ENCODE data around the gene TXLNA.
A peak's percentile ranks its signal among the peaks of the same experiment; 100 is the strongest.
"Not testable (repeated sequence)": the region's sequence is repeated elsewhere in the genome, so short reads cannot be mapped to it uniquely, and the experiment has no call there.

Gene TXLNA

DNA sequence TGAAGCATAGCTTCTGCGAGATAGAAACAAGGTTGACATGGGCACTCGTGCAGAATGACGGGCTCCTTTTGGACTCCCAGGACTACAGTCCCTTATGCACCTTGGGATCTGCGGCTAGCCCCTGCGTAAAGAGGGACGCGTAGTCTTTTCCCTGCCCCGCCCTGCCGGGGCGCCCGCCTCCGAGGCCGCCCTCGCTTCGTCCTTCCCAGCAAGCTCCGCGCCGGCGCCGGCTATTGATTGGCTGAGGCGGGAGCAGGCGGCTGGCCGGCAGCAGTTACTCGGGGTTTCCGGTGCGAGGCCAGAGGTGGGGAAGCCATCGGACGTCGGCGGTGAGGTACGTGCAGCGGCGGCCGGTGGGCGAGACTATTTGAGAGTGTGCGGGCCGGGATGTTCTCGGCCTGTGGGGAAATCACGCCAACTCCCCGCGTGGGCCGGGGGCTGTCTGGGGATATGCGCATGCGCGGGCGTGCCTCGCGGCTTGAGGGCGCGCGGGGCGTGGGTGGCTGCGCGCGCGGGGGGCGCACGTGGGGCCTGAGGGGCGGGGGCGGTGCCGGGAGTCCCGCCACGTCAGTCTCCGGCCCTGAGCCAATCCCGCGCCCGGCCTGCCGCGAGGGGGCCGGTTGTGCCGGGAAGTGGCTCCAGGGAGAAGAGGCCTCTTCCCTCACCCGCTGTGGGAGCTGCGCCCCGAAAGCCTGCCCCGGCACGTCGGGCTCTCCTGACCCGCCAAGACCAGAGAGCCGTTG, at the start of gene TXLNA:
Gene TXLNA (plus strand): TSS at position 233 of the 743 bp plus-strand sequence. CDS start 671 bp downstream, outside the sequence.
- Mint-ChIP-seq H3K4me1 (ENCODE audit: low read depth) (peaks cover 47% of the 10 kb centered on the region), H3K36me3 (ENCODE audit: low read depth) (peaks cover 58% of the 10 kb centered on the region), H3K27me3 (no peaks in the 10 kb centered on the region), H3K4me3 (peak within 1 kb of the TSS; percentile 90), H3K9me3 (no peaks in the 10 kb centered on the region), H3K27ac (peak within 1 kb of the TSS; percentile 99)
- intact Hi-C loops (cut with micrococcal nuclease), result loop anchor here (2.0 kb wide), 2 partner anchors 21 to 71 kb away; partner anchors contain the start of genes CCDC28B and KPNA6

DNA sequence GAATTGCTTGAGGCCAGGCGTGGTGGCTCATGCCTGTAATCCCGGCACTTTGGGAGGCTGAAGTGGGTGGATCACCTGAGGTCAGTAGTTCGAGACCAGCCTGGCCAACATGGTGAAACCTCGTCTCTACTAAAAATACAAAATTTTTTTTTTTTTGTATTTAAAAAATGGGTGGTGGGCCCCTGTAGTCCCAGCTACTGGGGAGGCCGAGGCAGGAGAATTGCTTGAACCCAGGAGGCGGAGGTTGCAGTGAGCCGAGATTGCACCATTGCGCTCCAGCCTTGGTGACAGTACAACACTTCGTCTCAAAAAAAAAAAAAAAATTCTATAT, 45.6 kb upstream of the TXLNA start:
- Mint-ChIP-seq H3K4me1 (ENCODE audit: low read depth) (peaks cover 20% of the 10 kb centered on the region), H3K36me3 (ENCODE audit: low read depth) (peaks cover 40% of the 10 kb centered on the region)
- H3K27ac Mint-ChIP-seq; intact Hi-C loops (cut with micrococcal nuclease); H3K27me3 Mint-ChIP-seq; H3K9me3 Mint-ChIP-seq; H3K4me3 Mint-ChIP-seq: not testable (repeated sequence)

DNA sequence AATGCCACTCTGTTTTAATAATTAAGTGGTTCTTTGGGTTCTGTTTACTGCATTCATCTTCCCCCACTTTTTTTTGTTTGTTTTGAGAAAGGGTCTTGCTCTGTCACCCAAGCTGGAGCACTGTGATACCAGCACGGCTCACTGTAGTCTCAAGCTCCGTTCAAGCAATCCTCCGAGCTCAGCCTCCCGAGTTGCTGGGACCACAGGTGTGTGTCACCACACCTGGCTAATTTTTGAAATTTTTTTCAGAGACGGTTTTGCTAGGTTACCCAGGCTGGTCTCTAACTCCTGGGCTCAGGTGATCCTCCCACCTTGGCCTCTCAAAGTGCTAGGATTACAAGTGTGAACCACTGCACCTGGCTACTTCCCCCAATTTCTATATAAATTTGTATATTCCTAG, 42.4 kb upstream of the TXLNA start:
- Mint-ChIP-seq H3K9me3 (no peaks in the 10 kb centered on the region), H3K27me3 (no peaks in the 10 kb centered on the region), H3K27ac (no peak overlapping the region), H3K4me1 (ENCODE audit: low read depth) (peaks cover 22% of the 10 kb centered on the region), H3K4me3 (no peak overlapping the region), H3K36me3 (ENCODE audit: low read depth) (peaks cover 40% of the 10 kb centered on the region)
- intact Hi-C loops (cut with micrococcal nuclease), result no loop called here

DNA sequence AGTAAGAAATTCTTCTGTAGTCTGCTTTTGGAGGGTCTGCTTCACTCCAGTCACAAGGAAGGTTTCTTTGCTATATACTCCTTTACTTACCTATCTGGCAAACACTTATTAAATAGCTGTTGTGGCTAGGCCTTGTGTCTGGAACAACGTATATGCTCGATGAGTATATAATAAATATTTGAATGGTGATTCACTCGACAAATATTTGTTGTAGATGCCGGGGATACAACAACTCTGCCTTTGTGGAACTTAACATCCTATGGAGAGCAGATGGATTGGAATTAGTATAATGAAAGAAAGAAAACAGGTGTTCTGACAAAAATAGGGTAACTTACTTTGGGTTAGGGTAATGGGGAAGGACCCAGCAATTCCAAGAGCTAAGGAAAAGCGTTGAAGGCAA, 40.5 kb upstream of the TXLNA start:
- intact Hi-C loops (cut with micrococcal nuclease), result no loop called here
- no peak overlapping the region for H3K4me3 Mint-ChIP-seq

DNA sequence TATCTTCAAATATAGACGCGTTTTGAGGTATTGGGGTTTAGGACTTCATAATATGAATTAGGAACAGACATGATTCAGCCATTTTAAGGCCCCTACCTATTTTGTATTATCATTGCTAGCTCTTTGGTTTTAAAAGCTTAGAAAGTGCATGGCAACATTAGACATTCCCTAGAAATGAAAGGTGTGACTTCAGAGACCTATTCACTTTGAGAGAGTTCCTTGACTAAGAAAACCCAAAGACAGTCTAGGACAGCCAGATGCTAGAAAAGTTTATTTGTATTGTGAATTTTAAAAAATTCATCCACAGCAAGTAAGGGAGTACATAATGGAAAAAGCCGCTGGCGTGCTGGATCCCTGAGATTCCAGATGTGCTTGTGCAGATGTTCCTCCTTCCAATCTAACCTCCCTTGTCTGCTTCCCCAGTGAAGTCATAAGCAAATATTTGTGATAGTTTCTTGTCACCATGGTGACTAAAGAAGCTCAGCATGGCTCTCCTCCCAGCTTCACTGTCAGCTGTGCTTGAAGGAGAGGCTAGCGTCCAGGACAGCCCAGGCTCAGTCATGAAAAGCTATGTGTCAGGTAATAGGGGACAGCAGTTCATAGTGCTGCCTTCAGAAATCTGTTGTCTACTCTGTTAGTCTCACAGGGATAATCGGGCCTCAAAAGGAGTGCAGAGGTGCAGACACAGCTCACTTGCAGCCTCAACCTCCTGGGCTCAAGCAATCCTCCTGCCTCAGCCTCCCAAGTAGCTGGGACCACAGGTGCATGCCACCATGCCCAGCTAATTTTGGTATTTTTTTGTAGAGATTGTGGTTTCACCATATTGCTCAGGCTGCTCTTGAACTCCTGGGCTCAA, 36.8 kb upstream of the TXLNA start:
- no peaks in the 10 kb centered on the region for H3K27me3 Mint-ChIP-seq
- no peaks in the 10 kb centered on the region for H3K9me3 Mint-ChIP-seq
- peaks cover 27% of the 10 kb centered on the region for H3K4me1 Mint-ChIP-seq (ENCODE audit: low read depth)
- no peak overlapping the region for H3K27ac Mint-ChIP-seq
- no peak overlapping the region for H3K4me3 Mint-ChIP-seq
- peaks cover 17% of the 10 kb centered on the region for H3K36me3 Mint-ChIP-seq (ENCODE audit: low read depth)
- intact Hi-C loops (cut with micrococcal nuclease), result no loop called here

More for the DNA sequence above, 40.5 kb upstream of the TXLNA start:
- H3K27ac Mint-ChIP-seq, result no peak overlapping the region
- no peaks in the 10 kb centered on the region for H3K27me3 Mint-ChIP-seq
- no peaks in the 10 kb centered on the region for H3K9me3 Mint-ChIP-seq
- peaks cover 30% of the 10 kb centered on the region for H3K36me3 Mint-ChIP-seq (ENCODE audit: low read depth)
- H3K4me1 Mint-ChIP-seq (ENCODE audit: low read depth), result peaks cover 22% of the 10 kb centered on the region

DNA sequence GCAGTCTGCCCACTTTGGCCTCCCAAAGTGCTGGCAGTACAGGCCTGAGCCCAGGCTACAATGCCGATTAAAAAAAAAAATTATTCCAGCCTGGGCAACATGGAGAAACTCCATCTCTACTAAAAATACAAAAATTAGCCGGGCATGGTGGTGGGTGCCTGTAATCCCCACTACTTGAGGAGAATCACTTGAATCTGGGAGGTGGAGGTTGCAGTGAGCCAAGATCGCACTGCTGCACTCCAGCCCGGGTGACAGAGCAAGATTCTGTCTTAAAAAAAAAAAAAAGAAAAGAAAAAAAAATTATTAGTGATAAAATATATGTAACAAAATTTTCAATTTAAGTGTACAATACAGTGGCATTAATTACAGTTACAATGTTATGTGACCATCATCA, 36.2 kb upstream of the TXLNA start:
- H3K9me3 Mint-ChIP-seq; intact Hi-C loops (cut with micrococcal nuclease); H3K4me3 Mint-ChIP-seq; H3K27ac Mint-ChIP-seq; H3K27me3 Mint-ChIP-seq: not testable (repeated sequence)
- Mint-ChIP-seq H3K36me3 (ENCODE audit: low read depth) (peaks cover 17% of the 10 kb centered on the region), H3K4me1 (ENCODE audit: low read depth) (peaks cover 21% of the 10 kb centered on the region)

DNA sequence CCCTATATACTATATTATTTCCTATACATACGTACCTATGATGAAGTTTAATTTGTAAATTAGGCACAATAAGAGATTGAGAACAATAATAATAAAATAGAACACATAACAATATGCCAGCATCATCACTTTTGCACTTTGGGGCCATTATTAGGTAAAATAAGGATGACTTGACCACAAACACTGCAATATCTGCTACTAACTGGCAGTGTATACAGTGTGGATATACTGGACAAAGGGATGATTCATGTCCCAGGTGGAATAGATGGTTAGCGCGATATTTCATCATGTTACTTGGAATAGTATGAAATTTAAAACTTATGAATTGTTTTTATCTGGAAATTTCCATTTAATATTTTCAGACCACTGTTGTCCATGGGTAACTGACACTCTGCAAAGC, 35.4 kb upstream of the TXLNA start:
- Mint-ChIP-seq H3K27me3 (no peaks in the 10 kb centered on the region), H3K36me3 (ENCODE audit: low read depth) (peaks cover 22% of the 10 kb centered on the region), H3K4me1 (ENCODE audit: low read depth) (peaks cover 13% of the 10 kb centered on the region), H3K4me3 (no peak overlapping the region), H3K9me3 (no peaks in the 10 kb centered on the region), H3K27ac (no peak overlapping the region)
- intact Hi-C loops (cut with micrococcal nuclease), result no loop called here

DNA sequence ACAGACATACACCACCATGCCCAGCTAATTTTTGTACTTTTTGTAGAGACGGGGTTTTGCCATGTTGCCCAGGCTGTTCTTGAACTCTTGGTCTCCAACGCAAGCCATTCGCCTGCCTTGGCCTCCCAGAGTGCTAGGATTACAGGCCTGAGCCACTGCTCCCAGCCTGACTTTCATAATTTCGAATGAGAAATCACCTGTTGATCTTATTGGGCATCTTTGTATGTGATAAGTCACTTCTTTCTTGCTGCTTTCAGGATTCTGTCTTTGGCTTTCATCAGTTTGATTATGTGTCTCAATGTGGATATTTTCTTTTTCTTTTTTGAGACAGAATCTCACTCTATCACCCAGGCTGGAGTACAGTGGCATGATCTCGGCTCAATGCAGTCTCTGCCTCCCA, 31.7 kb upstream of the TXLNA start:
- intact Hi-C loops (cut with micrococcal nuclease); H3K27me3 Mint-ChIP-seq; H3K4me3 Mint-ChIP-seq; H3K9me3 Mint-ChIP-seq; H3K27ac Mint-ChIP-seq: not testable (repeated sequence)
- peaks cover 18% of the 10 kb centered on the region for H3K4me1 Mint-ChIP-seq (ENCODE audit: low read depth)
- H3K36me3 Mint-ChIP-seq (ENCODE audit: low read depth), result peaks cover 26% of the 10 kb centered on the region

DNA sequence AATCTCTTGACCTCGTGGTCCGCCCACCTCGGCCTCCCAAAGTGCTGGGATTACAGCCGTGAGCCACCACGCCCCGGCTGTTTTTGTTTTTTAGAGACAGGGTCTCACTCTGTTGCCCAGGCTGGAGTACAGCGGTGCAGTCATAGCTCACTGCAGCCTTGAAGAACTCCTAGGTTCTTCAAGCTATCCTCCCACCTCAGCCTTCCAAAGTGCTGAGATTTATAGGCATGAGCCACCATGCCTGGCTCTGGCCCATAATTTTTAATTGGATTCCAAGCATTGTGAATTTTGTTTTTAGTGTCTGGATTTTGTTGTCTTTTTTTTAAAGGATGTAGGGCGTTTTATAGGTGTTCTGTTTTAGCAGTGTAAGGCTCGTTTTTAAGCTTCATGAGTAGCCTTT, 28.6 kb upstream of the TXLNA start:
- H3K27me3 Mint-ChIP-seq, result no peaks in the 10 kb centered on the region

DNA sequence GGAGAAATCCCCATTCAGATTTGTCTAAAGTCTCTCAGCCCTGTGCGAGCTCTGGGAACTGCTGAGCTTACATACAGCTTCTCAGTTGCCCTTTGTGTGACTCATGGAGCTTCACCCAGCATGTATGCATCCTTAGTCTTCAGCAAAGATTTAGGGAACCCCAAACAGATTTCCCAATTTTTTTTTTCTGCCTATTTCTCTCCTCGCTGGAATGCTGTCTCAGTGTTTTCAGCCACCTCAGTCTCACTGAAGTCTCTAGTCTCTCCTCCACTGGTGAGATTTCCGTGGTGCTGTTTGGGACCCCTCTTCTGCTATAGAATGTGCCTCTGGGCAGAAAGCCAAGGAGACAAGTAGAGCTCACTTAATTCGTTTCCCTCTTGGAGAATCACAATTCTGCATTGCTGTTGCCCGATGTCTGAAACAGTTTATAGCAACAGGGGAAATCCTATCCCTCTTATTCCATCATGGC, 28.1 kb upstream of the TXLNA start:
- Mint-ChIP-seq H3K4me3 (no peak overlapping the region), H3K4me1 (ENCODE audit: low read depth) (peaks cover 17% of the 10 kb centered on the region), H3K9me3 (no peaks in the 10 kb centered on the region), H3K36me3 (ENCODE audit: low read depth) (peaks cover 48% of the 10 kb centered on the region), H3K27ac (peak overlapping the region; percentile 14), H3K27me3 (no peaks in the 10 kb centered on the region)
- intact Hi-C loops (cut with micrococcal nuclease), result no loop called here

More for the DNA sequence above, 28.6 kb upstream of the TXLNA start:
- intact Hi-C loops (cut with micrococcal nuclease), result no loop called here
- Mint-ChIP-seq H3K9me3 (no peaks in the 10 kb centered on the region), H3K4me3 (no peak overlapping the region), H3K4me1 (ENCODE audit: low read depth) (peaks cover 17% of the 10 kb centered on the region), H3K27ac (no peak overlapping the region), H3K36me3 (ENCODE audit: low read depth) (peaks cover 43% of the 10 kb centered on the region)

DNA sequence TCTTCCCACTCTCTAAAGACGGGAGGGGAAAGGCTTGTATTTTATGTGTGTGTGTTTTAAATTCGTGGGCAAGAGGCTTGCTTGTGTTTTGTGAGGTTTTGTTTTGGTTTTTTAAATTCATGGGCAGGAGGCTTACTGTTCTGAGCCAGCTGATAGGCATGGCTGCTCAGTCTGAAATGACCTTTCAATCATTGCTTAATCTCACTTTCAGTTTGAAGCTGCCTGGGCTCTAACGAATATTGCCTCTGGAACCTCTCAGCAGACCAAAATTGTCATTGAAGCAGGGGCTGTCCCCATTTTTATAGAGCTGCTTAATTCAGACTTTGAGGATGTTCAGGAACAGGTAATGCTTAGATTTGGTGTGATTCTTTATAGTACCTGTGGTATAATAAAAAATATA, 20.3 kb upstream of the TXLNA start:
- intact Hi-C loops (cut with micrococcal nuclease), result no loop called here
- H3K27me3 Mint-ChIP-seq, result no peaks in the 10 kb centered on the region
- H3K36me3 Mint-ChIP-seq (ENCODE audit: low read depth), result peaks cover 99% of the 10 kb centered on the region
- H3K4me1 Mint-ChIP-seq (ENCODE audit: low read depth), result peaks cover 5% of the 10 kb centered on the region
- no peak overlapping the region for H3K27ac Mint-ChIP-seq
- no peak overlapping the region for H3K4me3 Mint-ChIP-seq
- H3K9me3 Mint-ChIP-seq, result no peaks in the 10 kb centered on the region

DNA sequence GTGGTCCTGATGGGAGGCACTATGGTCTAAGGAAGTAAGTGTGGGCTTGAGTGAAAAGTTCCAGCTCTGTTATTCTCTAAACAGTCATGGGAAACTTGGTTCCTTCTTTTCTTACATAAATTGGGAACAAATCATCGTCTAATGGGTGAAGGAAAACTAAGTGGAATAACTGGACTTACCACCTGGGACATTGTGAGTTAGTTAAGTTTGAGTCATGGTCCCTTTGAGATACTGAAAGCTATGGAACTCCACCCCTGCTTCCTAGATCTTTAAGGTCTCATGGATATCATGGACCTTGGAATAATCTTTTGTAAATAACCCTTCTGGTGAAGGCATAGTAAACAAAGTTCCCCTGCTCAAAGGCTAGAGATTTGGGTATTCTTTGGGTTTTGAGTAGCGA, 16.1 kb upstream of the TXLNA start:
- no peak overlapping the region for H3K4me3 Mint-ChIP-seq
- H3K27ac Mint-ChIP-seq, result no peak overlapping the region
- H3K4me1 Mint-ChIP-seq (ENCODE audit: low read depth), result no peaks in the 10 kb centered on the region
- H3K36me3 Mint-ChIP-seq (ENCODE audit: low read depth), result peaks cover 99% of the 10 kb centered on the region
- intact Hi-C loops (cut with micrococcal nuclease), result no loop called here
- no peaks in the 10 kb centered on the region for H3K27me3 Mint-ChIP-seq
- no peaks in the 10 kb centered on the region for H3K9me3 Mint-ChIP-seq

DNA sequence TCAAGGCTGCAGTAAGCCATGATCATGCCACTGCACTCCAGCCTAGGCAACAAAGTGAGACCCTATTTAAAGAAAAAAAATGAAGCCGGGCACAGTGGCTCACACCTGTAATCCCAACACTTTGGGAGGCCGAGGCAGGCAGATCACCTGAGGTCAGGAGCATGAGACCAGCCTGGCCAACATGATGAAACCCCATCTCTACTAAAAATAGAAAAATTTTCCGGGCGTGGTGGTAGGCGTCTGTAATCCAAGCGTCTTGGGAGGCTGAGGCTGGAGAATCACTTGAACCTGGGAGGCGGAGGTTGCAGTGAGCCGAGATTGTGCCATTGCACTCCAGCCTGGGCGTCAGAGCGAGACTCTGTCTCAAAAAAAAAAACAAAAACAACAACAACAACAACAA, 13.8 kb upstream of the TXLNA start:
- H3K27me3 Mint-ChIP-seq; intact Hi-C loops (cut with micrococcal nuclease); H3K4me1 Mint-ChIP-seq (ENCODE audit: low read depth); H3K27ac Mint-ChIP-seq; H3K9me3 Mint-ChIP-seq; H3K4me3 Mint-ChIP-seq: not testable (repeated sequence)
- peaks cover 97% of the 10 kb centered on the region for H3K36me3 Mint-ChIP-seq (ENCODE audit: low read depth)

DNA sequence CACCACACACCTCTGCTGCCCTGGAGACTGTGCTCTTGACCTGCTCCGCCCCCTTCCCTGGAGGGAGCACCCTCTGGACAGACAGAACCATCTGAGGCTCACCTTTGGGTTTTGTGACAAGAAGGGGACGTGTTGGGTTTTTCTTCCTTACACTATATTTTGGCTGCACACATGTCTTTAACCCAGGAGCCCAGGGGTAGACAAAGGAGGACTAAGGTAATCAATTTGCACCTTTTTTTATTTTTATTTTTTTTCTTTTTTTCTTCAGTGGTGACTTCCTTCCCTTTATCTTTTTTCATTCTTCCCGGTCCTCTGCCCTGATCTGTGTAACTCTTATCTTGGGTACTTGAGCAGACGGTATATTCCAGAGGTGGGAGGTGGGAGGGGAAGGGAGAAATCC, 8.5 kb upstream of the TXLNA start:
- Mint-ChIP-seq H3K4me1 (ENCODE audit: low read depth) (no peaks in the 10 kb centered on the region), H3K27ac (no peak overlapping the region), H3K36me3 (ENCODE audit: low read depth) (peaks cover 89% of the 10 kb centered on the region), H3K4me3 (no peak overlapping the region), H3K27me3 (no peaks in the 10 kb centered on the region), H3K9me3 (no peaks in the 10 kb centered on the region)
- intact Hi-C loops (cut with micrococcal nuclease), result no loop called here

All from dendritic cell treated with granulocyte-macrophage colony-stimulating factor and Interleukin-4, amounts not matched to agents 40 ng/mL and 50 ng/mL, for 4 days (primary cell).